ENCODE results near the gene C17orf100.
"Not testable (repeated sequence)": the region's sequence is repeated elsewhere in the genome, so short reads cannot be mapped to it uniquely, and the experiment has no call there.

Gene C17orf100

GRCh38 chr17:6641247-6641863 lies 10.2 kb upstream of the C17orf100 start:
- peak; percentile 35 to 58 (median 42) for DNase-seq

- DNase-seq, result no peak
Measured at GRCh38 chr17:6642592-6642991, 9.0 kb upstream of the C17orf100 start.

- DNase-seq, result no peak
Measured at GRCh38 chr17:6643451-6644125, 8.0 kb upstream of the C17orf100 start.

GRCh38 chr17:6648181-6648580 lies 3.4 kb upstream of the C17orf100 start:
- DNase-seq, result peak in 2 of 4 experiments; percentile 17 to 32

- DNase-seq, result peak in 3 of 4 experiments; percentile 24 to 50 (median 24)
Measured at GRCh38 chr17:6651919-6652452, 424 bp downstream of the C17orf100 start.

- peak in 1 of 4 experiments; percentile 43 for DNase-seq
Measured at GRCh38 chr17:6654841-6655731, 3.5 kb downstream of the C17orf100 start.

- not testable (repeated sequence) for DNase-seq
Measured at GRCh38 chr17:6655732-6656361, 4.3 kb downstream of the C17orf100 start.

- not testable (repeated sequence) for DNase-seq
Measured at GRCh38 chr17:6656797-6657632, 5.5 kb downstream of the C17orf100 start.

- no peak for DNase-seq
Measured at GRCh38 chr17:6657633-6658287, 6.2 kb downstream of the C17orf100 start.

GRCh38 chr17:6658411-6658810 lies 6.8 kb downstream of the C17orf100 start:
- DNase-seq, result not testable (repeated sequence)

- peak; percentile 54 to 72 (median 66) for DNase-seq
Measured at GRCh38 chr17:6660101-6660500, 8.5 kb downstream of the C17orf100 start.

- DNase-seq, result peak; percentile 75 to 89 (median 86)
Measured at GRCh38 chr17:6660805-6661463, 9.4 kb downstream of the C17orf100 start.

GRCh38 chr17:6661464-6661848 lies 9.9 kb downstream of the C17orf100 start:
- peak in 1 of 4 experiments; percentile 12 for DNase-seq

GRCh38 chr17:6663200-6663599 lies 11.6 kb downstream of the C17orf100 start:
- not testable (repeated sequence) for DNase-seq

- DNase-seq, result peak; percentile 81 to 90 (median 84)
Measured at GRCh38 chr17:6666077-6666521, 14.5 kb downstream of the C17orf100 start.

- no peak for DNase-seq
Measured at GRCh38 chr17:6666557-6666956, 15.0 kb downstream of the C17orf100 start.

- DNase-seq, result no peak
Measured at GRCh38 chr17:6667516-6667915, 16.0 kb downstream of the C17orf100 start.

- DNase-seq, result no peak
Measured at GRCh38 chr17:6668219-6668618, 16.7 kb downstream of the C17orf100 start.

- DNase-seq, result no peak
Measured at GRCh38 chr17:6668727-6669425, 17.3 kb downstream of the C17orf100 start.

All from suppressor macrophage (primary cell).